Gastroesophageal sphincter (tissue), 3 donors: Measurements from ENCODE around the gene LPP.

Experiments
- CTCF ChIP-seq, 4 experiments: fragments of 200-600 bp in 2 of 4; fragments of 450-650 bp in 2 of 4; sonication (generic) in 1 of 4; IDR thresholded peaks; one replicate each; pipeline ENCODE4 v1.5.1; 2017 to 2019; ENCODE audit warnings: antibody characterized with exemption in 4 of 4, mild to moderate bottlenecking in 2 of 4, moderate library complexity in 2 of 4
- EP300 ChIP-seq: sonication (generic); formaldehyde crosslinking; IDR thresholded peaks from one replicate; pipeline ENCODE4 v1.6.1; 2017; ENCODE audit warnings: antibody characterized with exemption, mild to moderate bottlenecking
- POLR2AphosphoS5 ChIP-seq: sonication (generic); formaldehyde crosslinking; IDR thresholded peaks from one replicate; pipeline ENCODE4 v1.6.1; 2017; ENCODE audit warnings: antibody characterized with exemption

GRCh38 chr3:188331166-188331565 lies 177.2 kb downstream of the LPP start:
- TF ChIP-seq CTCF (IDR thresholded peaks at IDR 0.05) (no peak), POLR2AphosphoS5 (no peak), EP300 (no peak)
